HepG2 (cell line): ENCODE results near the gene THOC6. TPM values are rescaled to one million over a fixed set of nuclear protein-coding genes. Genes with fewer than 3 reads are reported as not detected.

Source experiments
- ATAC-seq: fragments of 200-7000 bp; cut with Tn5 transposase; 3 replicates; pipeline ENCODE4 v1.9.1; 2020; ENCODE audit warnings: mild to moderate bottlenecking, moderate library complexity
- BruUV-seq: library from RNA; stranded (reverse); fragments of 400-500 nt; replicated peaks from 2 replicates; lab custom pipeline; 2021; lab: Mats Ljungman, UMichigan
- CTCF ChIA-PET: fragments of 300-600 bp; formaldehyde crosslinking; extraction: SDS; loops from one replicate; lab custom pipeline; 2021; ENCODE audit warnings: low total read pairs, inconsistent platforms, low intra/inter-chr PET ratio; lab: Yijun Ruan, JAX
- POLR2A ChIA-PET: fragments of 350-600 bp; sonication (Branson Sonifier 250); formaldehyde crosslinking; loops from one replicate; lab custom pipeline; 2020; ENCODE audit warnings: antibody characterized with exemption, inconsistent platforms; lab: Yijun Ruan, JAX
- DNase-seq: peaks from one replicate; pipeline ENCODE4 v3.0.0-alpha.2; 2015; ENCODE audit warnings: low spot score
- FAIRE-seq: peaks from 3 replicates; lab custom pipeline; 2011; peaks lifted over from hg19 to GRCh38; lab: Jason Lieb, UNC
- H2AFZ ChIP-seq: one replicate; pipeline ENCODE4 v1.6.1; 2011; ENCODE audit warnings: low read length, inconsistent platforms
- H3K27ac ChIP-seq: fragments of 300-600 bp; 3 replicates; pipeline ENCODE4 v1.8.0; 2011; ENCODE audit warnings: mixed run types, mild to moderate bottlenecking, mixed read lengths, low read length, inconsistent platforms; ENCODE audit not compliant: insufficient read depth; ENCODE audit errors: extremely low read length
- H3K27me3 ChIP-seq, 2 experiments: fragments of 200-600 bp in 1 of 2; 2 replicates in 1 of 2; 3 replicates in 1 of 2; pipeline versions ENCODE4 v1.6.0 to v1.8.0; 2011; ENCODE audit warnings: low read length in 2 of 2, mild to moderate bottlenecking in 2 of 2, moderate library complexity in 2 of 2, inconsistent platforms in 1 of 2; ENCODE audit not compliant: insufficient read depth in 2 of 2, control insufficient read depth in 1 of 2
- H3K36me3 ChIP-seq, 2 experiments: fragments of 200-600 bp in 1 of 2; replicated peaks in 1 of 2; 2 replicates in 1 of 2; 3 replicates in 1 of 2; pipeline versions ENCODE4 v1.5.1 to v1.8.0; 2011; ENCODE audit warnings: low read length in 2 of 2, inconsistent platforms in 1 of 2; ENCODE audit not compliant: insufficient read depth in 2 of 2, control insufficient read depth in 1 of 2
- H3K4me1 ChIP-seq: 2 replicates; pipeline ENCODE4 v1.5.1; 2012; ENCODE audit warnings: low read length, inconsistent platforms; ENCODE audit not compliant: insufficient read depth
- H3K4me2 ChIP-seq: 2 replicates; pipeline ENCODE4 v1.6.0; 2011; ENCODE audit warnings: low read depth, low read length, inconsistent platforms
- H3K4me3 ChIP-seq, 3 experiments: fragments of 200-600 bp in 1 of 3; sonication (generic), shearing (Covaris generic) in 1 of 3; replicated peaks in 1 of 3; 2 replicates each; pipeline ENCODE4 v1.5.1; 2011 to 2016; ENCODE audit warnings: low read length in 3 of 3, inconsistent platforms in 2 of 3, low read depth in 2 of 3, mild to moderate bottlenecking in 2 of 3, control low read depth in 1 of 3, mixed read lengths in 1 of 3; ENCODE audit not compliant: insufficient read depth in 1 of 3
- H3K79me2 ChIP-seq: one replicate; pipeline ENCODE4 v1.6.1; 2011; ENCODE audit warnings: low read length, inconsistent platforms; ENCODE audit not compliant: insufficient read depth
- H3K9ac ChIP-seq: 2 replicates; pipeline ENCODE4 v1.6.0; 2011; ENCODE audit warnings: mild to moderate bottlenecking, low read depth, low read length, inconsistent platforms; ENCODE audit not compliant: insufficient read depth
- H3K9me3 ChIP-seq: 2 replicates; pipeline ENCODE4 v1.5.1; 2012; ENCODE audit warnings: mild to moderate bottlenecking, low read length
- H4K20me1 ChIP-seq: 2 replicates; pipeline ENCODE4 v1.6.0; 2011; ENCODE audit warnings: inconsistent platforms, mild to moderate bottlenecking, low read length, moderate library complexity; ENCODE audit not compliant: insufficient read depth
- ELF4 ChIP-seq: sonication (generic); formaldehyde crosslinking; IDR thresholded peaks from 2 replicates; pipeline ENCODE4 v1.5.0; 2020; ENCODE audit warnings: missing genetic modification reagents, mild to moderate bottlenecking, moderate library complexity, borderline replicate concordance
- HINFP ChIP-seq: sonication (generic); formaldehyde crosslinking; IDR thresholded peaks from 2 replicates; pipeline ENCODE4 v1.4.0; 2020; ENCODE audit warnings: low read depth, mild to moderate bottlenecking, missing genetic modification reagents
- IRF9 ChIP-seq: sonication (generic); formaldehyde crosslinking; IDR thresholded peaks from 2 replicates; pipeline ENCODE4 v1.8.0; 2022; ENCODE audit warnings: missing genetic modification reagents, mild to moderate bottlenecking, borderline replicate concordance
- KDM2A ChIP-seq: sonication (generic); formaldehyde crosslinking; IDR thresholded peaks from 2 replicates; pipeline ENCODE4 v1.4.0; 2020; ENCODE audit warnings: low read depth, missing genetic modification reagents, borderline replicate concordance
- KDM5B ChIP-seq: sonication (generic); formaldehyde crosslinking; IDR thresholded peaks from 2 replicates; pipeline ENCODE4 v1.4.0; 2020; ENCODE audit warnings: missing genetic modification reagents, mild to moderate bottlenecking, borderline replicate concordance
- RBFOX2 ChIP-seq: fragments of 200-400 bp; formaldehyde crosslinking; IDR thresholded peaks from 2 replicates; pipeline ENCODE4 v1.6.1; 2017; ENCODE audit warnings: low read depth, mild to moderate bottlenecking, low read length
- SP2 ChIP-seq: sonication (generic); formaldehyde crosslinking; IDR thresholded peaks from 2 replicates; pipeline ENCODE4 v1.5.1; 2020; ENCODE audit warnings: mild to moderate bottlenecking, missing genetic modification reagents
- TAF15 ChIP-seq: fragments of 200-400 bp; formaldehyde crosslinking; IDR thresholded peaks from one replicate; pipeline ENCODE4 v1.6.1; 2018; ENCODE audit warnings: mild to moderate bottlenecking, low read depth, low read length; ENCODE audit not compliant: poor library complexity, severe bottlenecking
- TFDP2 ChIP-seq: sonication (generic); formaldehyde crosslinking; IDR thresholded peaks from 2 replicates; pipeline ENCODE4 v1.4.0; 2020; ENCODE audit warnings: missing genetic modification reagents
- UBTF ChIP-seq: sonication (generic); formaldehyde crosslinking; IDR thresholded peaks from 2 replicates; pipeline ENCODE4 v1.4.0; 2020; ENCODE audit warnings: mild to moderate bottlenecking, missing genetic modification reagents
- ZFY ChIP-seq: sonication (generic); formaldehyde crosslinking; IDR thresholded peaks from 2 replicates; pipeline ENCODE4 v1.4.0; 2020; ENCODE audit warnings: missing genetic modification reagents
- ZMYM2 ChIP-seq: sonication (generic); formaldehyde crosslinking; IDR thresholded peaks from 2 replicates; pipeline ENCODE4 v1.8.0; 2022; ENCODE audit warnings: mild to moderate bottlenecking, missing genetic modification reagents
- ZNF234 ChIP-seq: sonication (generic); formaldehyde crosslinking; conservative IDR thresholded peaks from 2 replicates; pipeline ENCODE4 v1.5.1; 2020; ENCODE audit warnings: mild to moderate bottlenecking, missing genetic modification reagents
- ZNF292 ChIP-seq: sonication (generic); formaldehyde crosslinking; IDR thresholded peaks from 2 replicates; pipeline ENCODE4 v1.8.1; 2022; ENCODE audit warnings: mild to moderate bottlenecking, low read depth, missing genetic modification reagents, borderline replicate concordance
- ZNF430 ChIP-seq: sonication (generic); formaldehyde crosslinking; IDR thresholded peaks from 2 replicates; pipeline ENCODE4 v1.9.0; 2021; ENCODE audit warnings: mild to moderate bottlenecking, missing genetic modification reagents
- WGBS: methylation state at CpG from one replicate; pipeline ENCODE4 v1.1.6; 2017; ENCODE audit warnings: low lambda C conversion rate; 5-methylcytosine and 5-hydroxymethylcytosine counted together
- in situ Hi-C: cut with HindIII; loops from 2 replicates; pipeline ENCODE4 v1.10.0; 2017; ENCODE audit warnings: low pct_unique_long_range_greater_than_20kb; ENCODE audit not compliant: extremely low pct_ligation_motif_present
- intact Hi-C: fragments of 100-400 bp; cut with micrococcal nuclease; formaldehyde crosslinking; loops from one replicate; pipeline ENCODE4 v1.10.0; 2022; ENCODE audit not compliant: unreplicated experiment
- polyA plus RNA-seq, 8 experiments: library from polyadenylated mRNA; depleted of rRNA in 3 of 8; stranded (reverse) in 7 of 8; unstranded in 1 of 8; fragments of >200 nt; fragmentation: Illumina TruSeq in 4 of 8; extraction: Trizol in 4 of 8; gene quantifications; 2 replicates each; pipeline versions ENCODE4 v1.2.1 to v1.2.3, GENCODE V29; 2011 to 2016; ENCODE audit warnings: low read depth in 4 of 8, missing spikeins in 1 of 8, mixed read lengths in 1 of 8; ENCODE audit not compliant: insufficient read depth in 1 of 8
- total RNA-seq, 5 experiments: library from RNA; depleted of rRNA; stranded (reverse); fragments of >200 nt; fragmentation: Illumina TruSeq; extraction: Trizol; gene quantifications; 2 replicates each; pipeline ENCODE4 v1.2.3, GENCODE V29; 2016; ENCODE audit warnings: low read depth in 1 of 5

Gene THOC6
- total and polyA plus RNA-seq, 2 of the 13 experiments (the other 11 are each of a cell fraction or from before 2014, with no cell fraction given) = 32.1 to 37.0 TPM

- TF ChIP-seq IRF9 (CRISPR knock-in tag) (no peak), ZNF292 (CRISPR knock-in tag) (no peak), ELF4 (CRISPR knock-in tag) (no peak), ZNF234 (CRISPR knock-in tag) (no peak), HINFP (CRISPR knock-in tag) (no peak), KDM5B (CRISPR knock-in tag) (no peak), ZMYM2 (CRISPR knock-in tag) (no peak), TAF15 (no peak)
Measured at GRCh38 chr16:3027489-3027795, 3.6 kb downstream of the THOC6 start (continued).

GRCh38 chr16:3027983-3028715, 4.3 kb downstream of the THOC6 start:
- Histone ChIP-seq H3K4me3 (peak overlapping the region in 1 of 3 experiments; percentile 61; a peak in 1 of 6 replicates), H3K27me3 (peaks cover 5 to 45% of the 10 kb centered on the region in 2 experiments), H4K20me1 (peaks cover 10% of the 10 kb centered on the region; the same call in 1 of the 2 replicates), H3K9me3 (no peaks in the 10 kb centered on the region), H2AFZ (no peak overlapping the region), H3K4me2 (peak overlapping the region; percentile 75), H3K9ac (0 out of 2 replicates have a peak overlapping the region, but pooled peaks have one; percentile 0), H3K27ac (no peak overlapping the region), H3K36me3 (peaks cover 16 to 17% of the 10 kb centered on the region in 2 experiments; a peak in 4 of 5 replicates), H3K79me2 (no peaks in the 10 kb centered on the region), H3K4me1 (peaks cover 34% of the 10 kb centered on the region)
- FAIRE-seq (peak; percentile 12), ATAC-seq (peak; percentile 34), DNase-seq (peak; percentile 65)
- BruUV-seq = no TSS peak
- POLR2A ChIA-PET = interaction anchor here (0.9 to 18.8 kb wide), 14 partner anchors 8 to 106 kb away, joined by 3 to 750 read pairs (median 6); partner anchors contain the start of genes CLDN9, IL32, KREMEN2 and PKMYT1
- 24% methylated on average over 29 of the region's 58 CpGs for WGBS
- in situ Hi-C loops (no loop called here), intact Hi-C loops (no loop called here)
- CTCF ChIA-PET = interaction anchor here (1.1 to 1.7 kb wide), 2 partner anchors 10 to 25 kb away, joined by 3 to 11 read pairs; partner anchors contain the start of gene CLDN6
- TF ChIP-seq ZFY = peak; percentile 49; the same call in 1 of the 2 replicates
- TF ChIP-seq TFDP2 (CRISPR knock-in tag) = peak; percentile 1; the same call in 1 of the 2 replicates
- peak; percentile 54 for TF ChIP-seq UBTF (CRISPR knock-in tag)
- peak; percentile 42; the same call in 1 of the 2 replicates for TF ChIP-seq SP2 (CRISPR knock-in tag)
- TF ChIP-seq KDM2A = peak; percentile 96
- peak; percentile 71; the same call in 1 of the 2 replicates for TF ChIP-seq RBFOX2
- peak; percentile 58; the same call in 1 of the 2 replicates for TF ChIP-seq ZNF430 (CRISPR knock-in tag)
